Measurements from ENCODE around the gene CAPS.

The CAPS gene

DNA sequence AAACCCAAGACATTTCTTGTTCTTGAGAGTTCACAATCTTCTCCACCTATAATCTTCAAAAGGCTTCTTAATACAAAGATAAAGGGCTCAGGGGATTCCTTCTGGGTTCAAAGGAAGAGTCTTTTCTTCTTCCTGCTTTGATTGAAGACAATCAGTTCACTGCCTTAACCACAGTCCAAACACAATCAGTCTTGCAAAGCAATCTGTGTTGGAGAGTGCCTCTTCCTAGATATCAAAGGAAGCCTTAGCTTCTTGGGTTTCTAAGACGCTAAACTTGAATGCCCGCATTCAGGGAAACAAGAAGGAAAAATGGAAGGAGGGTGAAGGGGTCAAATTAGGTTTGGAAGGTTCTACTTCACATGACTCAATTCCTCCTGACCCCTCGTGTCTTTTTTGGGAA lies 36.7 kb downstream of the CAPS start:
- no peak for DNase-seq (ENCODE audit: extremely low spot score)
- CTCF ChIA-PET, result interaction anchor here (1.7 to 12.0 kb wide), 3 partner anchors 10 to 147 kb away, joined by 5 to 88 read pairs (median 8); partner anchors contain the start of gene NRTN
- POLR2A ChIA-PET, result no interaction called here
- TF ChIP-seq, protein P1, sequence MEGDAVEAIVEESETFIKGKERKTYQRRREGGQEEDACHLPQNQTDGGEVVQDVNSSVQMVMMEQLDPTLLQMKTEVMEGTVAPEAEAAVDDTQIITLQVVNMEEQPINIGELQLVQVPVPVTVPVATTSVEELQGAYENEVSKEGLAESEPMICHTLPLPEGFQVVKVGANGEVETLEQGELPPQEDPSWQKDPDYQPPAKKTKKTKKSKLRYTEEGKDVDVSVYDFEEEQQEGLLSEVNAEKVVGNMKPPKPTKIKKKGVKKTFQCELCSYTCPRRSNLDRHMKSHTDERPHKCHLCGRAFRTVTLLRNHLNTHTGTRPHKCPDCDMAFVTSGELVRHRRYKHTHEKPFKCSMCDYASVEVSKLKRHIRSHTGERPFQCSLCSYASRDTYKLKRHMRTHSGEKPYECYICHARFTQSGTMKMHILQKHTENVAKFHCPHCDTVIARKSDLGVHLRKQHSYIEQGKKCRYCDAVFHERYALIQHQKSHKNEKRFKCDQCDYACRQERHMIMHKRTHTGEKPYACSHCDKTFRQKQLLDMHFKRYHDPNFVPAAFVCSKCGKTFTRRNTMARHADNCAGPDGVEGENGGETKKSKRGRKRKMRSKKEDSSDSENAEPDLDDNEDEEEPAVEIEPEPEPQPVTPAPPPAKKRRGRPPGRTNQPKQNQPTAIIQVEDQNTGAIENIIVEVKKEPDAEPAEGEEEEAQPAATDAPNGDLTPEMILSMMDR (IDR thresholded peaks at IDR 0.05; ENCODE audit: control extremely low read depth, extremely low read depth, low read depth, missing control alignments), result no peak

DNA sequence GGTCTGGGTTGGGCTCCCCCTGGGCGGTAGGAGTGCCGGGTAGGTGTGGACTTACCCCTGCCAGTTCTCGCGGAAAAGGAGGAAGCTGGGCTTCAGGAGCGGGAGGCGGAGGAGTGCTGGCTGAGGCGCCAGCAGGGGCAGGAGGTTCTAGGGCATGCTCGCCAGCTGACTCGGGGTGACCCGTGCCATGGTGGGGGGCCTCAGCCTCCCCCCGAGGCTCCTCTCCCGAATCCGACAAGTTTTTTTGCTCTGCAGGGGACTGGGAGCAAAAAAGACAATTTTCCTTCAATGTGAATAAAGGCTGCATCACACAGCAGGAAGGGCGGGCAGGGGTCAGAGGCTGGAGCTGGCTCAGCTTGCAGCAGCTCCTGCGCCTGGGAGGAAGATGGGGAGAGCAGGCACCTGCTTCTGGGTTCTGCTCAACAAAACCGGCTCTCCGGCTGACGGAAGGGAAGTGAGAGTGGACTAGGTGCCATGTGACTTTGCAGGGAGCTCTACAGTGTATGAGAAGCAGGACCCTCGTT lies 37.3 kb downstream of the CAPS start:
- TF ChIP-seq, protein P1 (IDR thresholded peaks at IDR 0.05; ENCODE audit: control extremely low read depth, extremely low read depth, low read depth, missing control alignments), result no peak
- peak; percentile 64 for DNase-seq (ENCODE audit: extremely low spot score)
- ChIA-PET POLR2A (no interaction called here), CTCF (interaction anchor here (0.8 to 12.0 kb wide), 5 partner anchors 11 to 147 kb away, joined by 3 to 88 read pairs (median 5); partner anchors contain the start of gene NRTN)

DNA sequence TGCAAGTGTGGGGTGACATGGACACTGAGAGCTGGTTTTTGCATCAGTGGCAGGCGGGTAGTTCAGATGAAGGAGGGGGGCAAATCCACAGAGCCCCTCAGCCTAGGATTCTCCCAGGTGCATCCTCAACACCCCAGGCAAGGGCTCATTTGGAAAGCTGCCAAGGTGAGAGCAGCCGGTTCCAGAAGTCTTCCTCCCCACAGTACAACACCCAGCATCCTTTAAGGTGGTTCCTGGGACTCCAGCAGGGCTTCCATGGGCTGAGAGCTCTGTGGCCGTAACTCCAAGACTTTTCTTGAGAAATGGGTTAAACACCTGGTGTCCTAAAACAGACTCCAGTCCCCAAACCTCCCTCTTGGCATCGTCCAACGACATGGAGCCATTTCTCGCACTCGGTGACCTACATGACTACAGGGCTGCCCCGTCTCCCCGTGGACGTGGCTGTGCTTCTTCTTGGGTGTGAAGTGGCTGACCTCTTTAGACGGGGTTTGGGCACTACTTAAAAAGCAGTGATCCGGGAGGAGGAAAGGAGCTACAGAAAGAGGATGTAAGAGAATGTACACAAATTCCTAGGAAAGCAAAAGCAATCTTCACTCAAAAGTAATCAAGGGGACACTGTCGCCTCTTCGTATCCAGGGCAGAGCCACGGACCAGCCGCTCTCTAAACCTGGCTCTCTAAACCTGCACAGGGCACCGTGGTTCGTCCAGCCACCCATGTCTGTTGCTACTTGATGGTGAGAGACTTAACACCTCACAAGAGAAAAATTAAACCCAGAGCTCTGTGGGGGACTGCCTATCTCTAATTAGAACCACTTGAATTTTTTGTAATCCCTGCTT lies 38.4 kb downstream of the CAPS start:
- ChIA-PET POLR2A (no interaction called here), CTCF (interaction anchor here (0.8 to 12.0 kb wide), 8 partner anchors 8 to 148 kb away, joined by 3 to 88 read pairs (median 5); partner anchors contain the start of gene NRTN)
- TF ChIP-seq, protein P1 (IDR thresholded peaks at IDR 0.05; ENCODE audit: control extremely low read depth, extremely low read depth, low read depth, missing control alignments), result no peak
- no peak for DNase-seq (ENCODE audit: extremely low spot score)

DNA sequence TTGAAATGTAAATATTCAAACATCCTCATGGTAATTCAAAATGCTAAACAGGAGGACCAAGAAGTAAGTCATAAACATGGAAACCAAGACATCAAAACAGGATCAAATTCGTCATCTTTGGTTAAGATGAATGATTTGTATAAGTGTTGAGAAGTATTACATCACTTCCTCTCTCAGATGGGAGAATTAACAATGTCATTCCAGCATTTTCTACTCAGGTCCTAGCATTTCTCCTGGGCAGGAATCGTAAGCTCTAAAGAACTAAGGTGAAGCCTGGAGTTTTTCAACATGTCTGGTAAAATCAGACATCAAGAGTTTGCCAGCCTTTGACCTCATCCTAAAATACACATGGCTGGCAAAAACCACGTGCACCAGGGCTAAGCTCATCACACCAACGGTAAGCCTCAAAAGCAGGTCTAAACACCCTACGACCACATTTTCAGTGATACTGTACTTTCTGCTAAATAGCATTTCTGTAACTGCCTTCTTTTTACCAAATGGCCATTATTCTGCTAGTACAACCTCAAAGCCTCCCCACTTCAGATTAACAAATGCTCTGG lies 39.1 kb downstream of the CAPS start:
- no peak for DNase-seq (ENCODE audit: extremely low spot score)
- CTCF ChIA-PET, result interaction anchor here (1.0 to 12.0 kb wide), 5 partner anchors 9 to 69 kb away, joined by 3 to 88 read pairs (median 5); no protein-coding TSS in a partner anchor
- POLR2A ChIA-PET, result no interaction called here
- TF ChIP-seq, protein P1 (IDR thresholded peaks at IDR 0.05; ENCODE audit: control extremely low read depth, extremely low read depth, low read depth, missing control alignments), result no peak

DNA sequence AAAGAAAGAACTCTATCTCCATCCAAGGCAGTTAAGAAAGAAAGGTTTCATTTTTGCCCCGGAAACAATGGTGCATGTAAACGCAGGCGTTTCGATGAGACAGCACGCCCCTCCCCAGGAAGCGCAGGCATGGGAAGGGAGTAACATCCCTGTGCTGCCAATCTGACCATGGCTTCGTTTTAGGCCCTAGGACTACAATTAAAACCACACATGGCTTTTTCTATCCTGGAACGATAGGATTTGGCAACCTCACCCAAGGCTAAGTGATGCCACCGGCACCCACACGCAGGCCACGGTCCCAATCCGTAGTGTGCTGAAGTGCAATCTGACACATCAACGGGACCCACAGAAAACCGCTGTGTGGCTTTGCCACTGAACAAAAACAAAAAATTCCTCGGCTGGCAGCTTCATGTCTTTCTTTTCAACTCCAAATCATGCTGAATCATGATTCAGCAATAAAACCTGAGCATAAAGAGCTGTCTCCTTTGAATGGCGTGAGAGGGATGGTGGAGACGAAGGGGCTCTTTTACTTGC lies 39.7 kb downstream of the CAPS start:
- POLR2A ChIA-PET, result no interaction called here
- CTCF ChIA-PET, result interaction anchor here (1.8 to 12.0 kb wide), 3 partner anchors 10 to 69 kb away, joined by 5 to 88 read pairs (median 20); no protein-coding TSS in a partner anchor
- TF ChIP-seq, protein P1 (IDR thresholded peaks at IDR 0.05; ENCODE audit: control extremely low read depth, extremely low read depth, low read depth, missing control alignments), result no peak
- DNase-seq (ENCODE audit: extremely low spot score), result no peak

DNA sequence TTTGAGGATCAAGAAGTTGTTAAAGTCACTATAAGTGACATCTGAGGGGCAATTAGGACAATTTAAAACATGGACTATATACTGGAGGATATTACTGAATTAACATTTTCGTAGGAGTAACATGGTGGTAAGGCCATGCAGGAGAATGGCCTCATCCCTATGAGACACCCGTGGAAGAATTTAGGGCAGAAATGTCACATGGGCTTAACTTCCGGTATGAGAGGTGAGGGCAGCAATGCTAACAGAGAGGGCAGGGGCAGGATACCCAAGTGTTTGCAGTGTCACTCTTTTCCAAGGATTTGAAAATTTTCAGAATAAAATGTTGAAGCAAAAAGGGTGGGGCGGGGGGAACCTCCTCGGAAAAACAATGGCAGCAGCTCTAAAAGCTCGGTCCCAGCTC lies 40.2 kb downstream of the CAPS start:
- TF ChIP-seq, protein P1 (IDR thresholded peaks at IDR 0.05; ENCODE audit: control extremely low read depth, extremely low read depth, low read depth, missing control alignments), result no peak
- POLR2A ChIA-PET, result no interaction called here
- no peak for DNase-seq (ENCODE audit: extremely low spot score)
- CTCF ChIA-PET, result interaction anchor here (5.4 to 12.0 kb wide), 2 partner anchors 13 to 69 kb away, joined by 20 to 88 read pairs; no protein-coding TSS in a partner anchor
